Measurements from ENCODE around the gene RAD9A.

RAD9A gene

GRCh38 chr11:67445515-67445914 is 53.7 kb downstream of the RAD9A start:
- DNase-seq = no peak
